Effector CD4-positive, alpha-beta T cell (primary cell): ENCODE data around the gene PSME2.

ENCODE experiments used
- DNase-seq: peaks from one replicate; pipeline ENCODE4 v3.0.0-alpha.2; 2020
- total RNA-seq: gene quantifications from one replicate; lab custom pipeline; 2026; lab: John Stamatoyannopoulos, UW

PSME2 gene
- 54.8 reads per million, percentile 70 among the genes with 10 or more reads in this experiment for total RNA-seq

GRCh38 chr14:24146453-24146977 lies at the start of gene PSME2:
Gene PSME2 (minus strand): TSS chr14:24146610. CDS start chr14:24146581, 29 bp downstream.
- DNase-seq: peak; percentile 78

DNA sequence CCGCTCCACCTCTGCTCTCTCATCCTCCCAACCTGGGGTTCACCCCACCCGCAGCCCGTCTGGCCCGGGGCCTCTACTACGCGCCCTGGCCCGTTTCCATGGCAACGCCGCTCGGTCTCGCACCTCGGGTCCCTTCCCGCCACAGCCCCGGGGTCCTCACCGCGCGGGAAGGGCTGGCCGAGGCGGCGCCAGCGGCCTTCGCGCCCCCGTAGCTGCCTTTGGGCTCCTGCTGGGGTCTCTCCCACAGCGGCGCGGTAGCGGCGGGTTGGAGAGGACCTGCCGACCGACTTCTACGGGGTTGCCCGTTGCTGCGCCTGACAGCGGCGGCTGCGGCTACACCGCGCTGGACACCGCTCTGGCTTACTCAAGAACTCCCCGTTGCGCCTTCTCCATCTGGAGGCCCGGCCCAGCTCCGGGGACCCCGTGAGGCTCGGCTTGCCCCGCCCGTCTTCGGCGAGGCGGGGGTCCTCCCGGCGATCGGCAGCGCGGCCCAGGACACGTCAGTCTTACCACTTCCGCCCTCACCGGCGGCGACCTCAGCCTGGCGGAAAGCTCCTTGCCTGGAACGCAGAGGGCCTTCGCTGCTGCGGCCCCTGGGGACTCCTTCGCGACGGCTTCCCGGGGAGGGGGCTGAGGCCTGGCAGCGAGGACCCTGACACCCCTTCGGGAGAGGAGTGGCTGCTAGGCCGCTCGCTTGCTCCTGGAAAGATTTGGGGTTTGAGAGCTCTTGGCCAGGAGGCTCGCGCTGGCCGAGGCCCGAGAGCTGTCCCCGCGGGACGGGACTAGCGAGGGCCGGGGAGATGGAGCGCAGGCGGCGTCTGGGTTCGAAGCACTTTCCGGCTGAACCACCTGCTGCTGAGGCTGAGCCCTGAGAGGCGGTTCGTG lies 49.0 kb upstream of the PSME2 start, which contains the start of gene TM9SF1:
TSS of gene TM9SF1 (minus strand) at position 256 of the 885 bp plus-strand sequence. CDS start 422 bp downstream, outside the sequence.
- DNase-seq: peak; percentile 87

- no peak for DNase-seq
Measured at GRCh38 chr14:24194873-24195185, 48.4 kb upstream of the PSME2 start.

DNA sequence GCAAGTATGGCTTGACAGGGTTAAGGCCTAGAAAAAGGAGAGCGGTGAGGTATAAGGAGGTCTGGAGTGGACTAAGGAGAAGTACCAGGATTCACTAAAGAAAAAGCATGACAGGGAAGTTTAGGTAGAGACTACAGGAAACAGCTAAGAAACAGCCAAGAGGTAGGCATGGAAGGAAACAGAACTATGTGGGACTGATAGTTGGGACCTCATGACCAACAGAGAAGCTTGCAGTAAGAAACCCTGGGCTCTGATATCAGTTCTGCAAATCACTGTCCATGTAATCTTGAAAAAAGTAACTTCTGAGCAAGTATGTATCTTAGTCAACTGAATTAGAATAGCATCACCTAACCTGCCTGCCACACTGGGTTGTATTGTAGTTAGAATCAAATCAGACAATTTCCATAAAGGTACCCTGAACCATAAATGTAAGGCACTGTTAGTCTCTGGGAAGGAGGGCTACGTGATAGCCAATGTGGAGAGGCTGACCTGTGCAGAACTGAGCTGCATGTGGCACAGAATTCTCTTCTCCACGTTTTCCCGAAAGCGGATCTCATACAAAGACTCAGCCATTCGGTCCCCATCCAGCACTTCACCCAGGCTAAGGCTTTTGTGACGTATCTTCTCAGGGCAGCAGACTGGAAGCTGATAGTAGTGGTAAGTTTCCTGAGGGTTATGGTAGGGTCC lies 47.9 kb upstream of the PSME2 start:
- DNase-seq: no peak

GRCh38 chr14:24192933-24193332 lies 46.5 kb upstream of the PSME2 start:
- no peak for DNase-seq

- DNase-seq: no peak
Measured at GRCh38 chr14:24190416-24190815, 44.0 kb upstream of the PSME2 start.

DNA sequence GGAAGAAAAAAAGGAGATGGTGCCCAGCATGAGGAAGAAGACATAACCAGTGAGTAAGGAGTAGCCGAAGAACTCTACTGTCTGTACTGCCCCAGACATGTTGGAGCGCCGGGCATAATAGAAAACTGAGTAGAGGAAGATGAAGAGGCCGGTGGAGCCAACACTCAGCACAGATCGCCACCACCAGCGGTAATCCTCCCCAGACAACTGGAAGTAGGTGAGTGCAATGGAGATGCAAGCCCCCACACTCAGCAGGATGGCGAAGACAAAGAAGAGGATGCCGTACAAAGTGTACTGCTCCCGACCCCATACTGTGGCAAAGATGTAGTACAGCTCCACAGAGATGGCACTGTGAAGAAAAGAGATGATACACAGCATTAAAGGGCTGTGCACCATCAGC lies 43.0 kb upstream of the PSME2 start:
- no peak for DNase-seq

- DNase-seq: no peak
Measured at GRCh38 chr14:24189059-24189375, 42.6 kb upstream of the PSME2 start.

GRCh38 chr14:24188251-24189058 lies 42.0 kb upstream of the PSME2 start, which contains the start of gene IPO4:
Gene IPO4 (minus strand): TSS chr14:24188816. CDS start chr14:24188787, 29 bp downstream.
- DNase-seq: peak; percentile 95

DNA sequence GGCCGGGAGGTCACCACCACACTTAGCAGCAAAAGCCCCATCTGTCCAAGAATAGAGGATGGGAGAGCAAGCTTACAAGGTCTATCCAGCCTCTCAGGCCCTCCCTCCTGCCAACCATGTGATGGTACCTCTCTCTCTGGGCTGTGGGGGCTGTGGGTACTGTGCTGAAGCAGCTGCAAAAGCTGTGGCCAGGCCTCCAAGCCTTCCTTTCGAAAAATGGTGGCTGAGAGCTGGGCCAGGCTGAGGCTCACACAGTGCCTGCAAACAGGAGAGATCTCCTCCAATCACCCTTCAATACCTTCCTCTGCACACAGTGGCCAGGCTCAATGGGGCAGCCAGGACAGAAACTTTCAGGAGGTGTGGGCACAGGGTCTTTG lies 41.1 kb upstream of the PSME2 start:
- no peak for DNase-seq

DNA sequence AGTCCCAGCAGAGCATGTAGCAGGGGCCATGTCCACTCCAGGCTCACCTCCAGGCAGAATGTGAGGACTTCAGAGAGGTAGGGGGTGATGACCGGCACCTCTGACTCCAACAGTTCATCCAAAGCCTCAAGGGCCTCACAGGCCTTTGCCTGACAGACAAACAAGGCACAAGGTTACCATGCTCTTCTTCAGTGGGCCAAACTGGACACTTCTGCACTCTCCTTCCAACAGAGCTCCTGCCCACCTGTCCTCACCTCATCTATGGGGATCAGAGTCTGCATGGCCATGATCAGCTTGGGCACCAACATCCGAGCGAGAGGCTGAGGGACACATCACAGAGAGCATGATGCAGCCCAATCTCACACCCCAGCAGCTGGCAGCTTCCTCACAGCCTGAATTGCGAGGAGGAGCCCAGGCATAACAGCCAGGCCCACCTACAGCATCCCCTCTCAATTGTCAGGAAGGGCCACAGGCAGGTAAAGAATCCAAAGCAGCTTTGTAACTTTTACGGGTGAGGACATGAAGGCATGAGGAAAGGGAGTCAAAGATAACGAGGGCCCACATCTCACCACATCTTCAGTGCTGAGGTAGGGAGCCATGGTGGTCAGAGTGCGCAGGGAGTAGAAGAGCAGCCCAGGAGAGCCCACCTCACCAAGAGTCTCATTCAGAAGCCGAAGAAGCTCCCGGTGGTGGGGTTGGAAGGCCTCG lies 40.6 kb upstream of the PSME2 start:
- no peak for DNase-seq

DNA sequence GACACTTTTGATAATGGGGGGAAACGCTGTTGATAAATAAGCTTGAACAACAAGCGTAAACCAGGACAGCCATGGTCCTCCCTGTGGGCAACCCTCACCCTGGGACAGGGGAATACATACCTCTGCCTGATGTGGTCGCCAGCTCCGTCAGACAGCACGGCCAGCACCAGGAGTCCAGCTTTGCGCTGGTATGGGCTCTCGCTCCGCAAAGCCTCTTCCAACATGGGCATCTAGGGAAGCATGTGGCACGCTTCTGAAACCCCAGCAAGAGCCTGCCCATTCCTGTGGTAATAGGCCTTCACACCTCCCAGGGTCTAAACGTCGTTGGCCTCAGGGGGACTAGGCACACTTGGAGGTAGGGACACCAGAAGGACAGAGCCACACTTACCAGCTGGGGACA lies 39.3 kb upstream of the PSME2 start:
- no peak for DNase-seq

GRCh38 chr14:24185026-24185425 lies 38.6 kb upstream of the PSME2 start:
- DNase-seq: no peak

DNA sequence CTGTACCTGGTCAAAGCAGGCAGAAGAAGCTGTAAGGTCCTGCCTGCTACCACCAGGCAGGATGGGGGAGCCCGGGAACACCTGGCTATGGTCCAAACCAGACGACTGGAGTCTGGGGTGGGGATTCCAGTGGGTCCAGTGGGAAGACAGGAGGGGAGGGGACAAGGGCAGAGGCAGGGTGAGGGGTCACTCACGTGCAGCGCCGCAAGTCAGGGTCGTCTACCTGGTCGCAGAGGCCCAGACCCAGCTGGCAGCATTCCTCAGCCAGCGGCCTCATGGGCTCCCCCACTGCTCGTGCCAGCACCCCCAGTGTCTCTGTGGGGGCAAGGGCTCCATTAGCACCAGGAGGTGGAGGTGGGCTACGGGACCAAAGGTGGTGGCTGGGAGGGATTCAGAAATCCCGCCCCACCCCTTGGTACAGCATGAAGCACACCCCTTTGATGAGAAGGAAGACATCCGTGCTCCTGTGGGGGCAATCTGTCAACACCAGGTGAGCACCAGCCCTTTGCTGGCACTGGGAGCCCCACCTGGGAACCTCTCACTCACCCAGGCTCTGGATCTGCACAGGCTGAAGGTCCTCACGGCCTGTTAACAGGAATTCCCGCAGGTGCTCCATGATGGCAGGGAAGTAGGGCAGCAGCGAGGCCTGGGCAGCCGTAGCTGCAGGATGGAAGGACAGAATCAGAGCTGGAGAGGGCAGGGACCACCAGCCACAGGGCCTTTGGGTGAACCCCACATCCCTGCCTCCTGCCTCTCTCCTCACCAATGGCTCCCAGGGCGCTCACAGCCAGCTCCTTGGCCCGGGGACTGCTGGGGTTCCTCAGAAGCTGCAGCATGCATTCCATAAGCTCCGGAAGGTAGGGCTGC lies 37.9 kb upstream of the PSME2 start:
- no peak for DNase-seq

DNA sequence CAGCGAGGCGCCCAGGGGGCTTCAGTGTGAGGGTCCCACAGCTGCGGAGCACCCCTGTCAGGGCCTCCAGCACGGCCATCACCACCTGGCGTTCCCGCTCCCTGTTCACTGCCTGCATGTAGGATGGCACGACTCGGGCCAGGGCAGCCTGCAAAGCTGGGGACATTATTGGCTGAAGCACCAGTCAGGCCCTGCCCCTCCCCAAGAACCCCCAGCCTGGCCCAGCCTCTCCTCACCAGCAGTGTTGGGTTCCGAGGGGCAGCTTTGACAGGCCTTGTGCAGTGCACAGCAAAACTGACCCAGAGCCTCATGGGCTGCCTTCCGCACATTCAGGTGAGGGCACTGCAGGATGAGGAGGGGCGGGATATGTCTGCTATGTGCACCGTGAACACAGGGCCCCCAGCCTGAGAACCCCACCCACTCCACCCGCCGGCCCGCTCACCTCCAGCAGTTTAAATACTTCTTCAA lies 36.6 kb upstream of the PSME2 start:
- DNase-seq: no peak

- no peak for DNase-seq
Measured at GRCh38 chr14:24182110-24182882, 35.9 kb upstream of the PSME2 start.

DNA sequence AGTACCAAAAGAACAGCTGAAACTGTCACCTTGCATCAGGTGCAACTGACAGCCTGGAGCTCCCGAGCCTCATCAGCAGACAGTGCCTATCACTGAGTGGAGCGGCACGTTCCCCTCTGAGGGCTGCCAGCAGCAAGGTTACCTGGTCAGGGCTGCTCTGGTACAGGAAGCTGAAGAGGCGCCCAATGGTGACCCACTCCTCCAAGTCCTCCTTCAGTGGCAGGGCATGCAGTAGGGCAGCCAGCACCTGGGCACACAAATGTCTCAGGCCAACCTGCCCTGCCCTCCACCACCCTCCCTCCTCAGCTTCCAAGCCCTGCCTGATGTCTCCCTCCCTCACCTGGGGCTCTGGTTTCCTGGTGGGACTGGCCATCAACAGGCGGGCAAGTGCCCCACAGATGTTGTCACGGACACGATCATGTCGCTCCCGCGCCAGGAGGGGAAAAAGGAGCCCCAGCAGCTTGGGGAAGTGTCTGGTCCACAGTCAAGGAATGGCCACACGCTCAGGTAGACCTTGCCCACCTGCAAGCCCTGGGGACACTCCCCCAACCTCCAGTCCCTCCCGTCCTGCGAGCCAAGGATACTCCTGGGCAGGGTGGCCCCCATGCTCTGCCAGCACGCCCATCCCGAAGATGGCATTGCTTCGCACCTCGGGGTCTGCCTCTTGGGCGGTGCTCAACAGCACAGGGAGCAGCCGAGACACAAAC lies 35.1 kb upstream of the PSME2 start:
- DNase-seq: no peak

- DNase-seq: no peak
Measured at GRCh38 chr14:24179961-24180796, 33.8 kb upstream of the PSME2 start.
